CD1c-positive myeloid dendritic cell (primary cell): Measurements from ENCODE around the gene TGFBR3.

Experiments
- DNase-seq: peaks from one replicate; pipeline ENCODE4 v3.0.0-alpha.2; 2016; ENCODE audit errors: extremely low spot score

Gene TGFBR3

DNA sequence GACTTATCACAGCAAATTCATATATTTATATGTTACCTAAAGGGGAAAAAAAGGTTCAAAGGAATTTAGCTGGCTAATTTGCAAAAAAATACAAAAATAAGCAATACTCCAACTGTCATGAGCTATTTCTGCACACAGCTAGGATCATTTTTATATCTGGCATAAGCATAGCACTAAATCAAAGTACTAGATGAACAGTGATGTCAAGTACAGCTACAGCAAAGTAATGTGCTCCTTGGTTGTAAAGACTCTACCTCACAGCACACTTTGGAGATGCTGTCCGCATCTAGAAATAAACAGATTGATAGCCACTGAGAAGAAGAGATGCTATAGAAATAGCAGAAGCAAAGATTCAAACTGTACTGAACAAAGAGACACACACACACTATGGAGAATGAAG is 125.4 kb downstream of the TGFBR3 start:
- no peak for DNase-seq

GRCh38 chr1:91759076-91759475 is 126.9 kb downstream of the TGFBR3 start:
- no peak for DNase-seq

DNA sequence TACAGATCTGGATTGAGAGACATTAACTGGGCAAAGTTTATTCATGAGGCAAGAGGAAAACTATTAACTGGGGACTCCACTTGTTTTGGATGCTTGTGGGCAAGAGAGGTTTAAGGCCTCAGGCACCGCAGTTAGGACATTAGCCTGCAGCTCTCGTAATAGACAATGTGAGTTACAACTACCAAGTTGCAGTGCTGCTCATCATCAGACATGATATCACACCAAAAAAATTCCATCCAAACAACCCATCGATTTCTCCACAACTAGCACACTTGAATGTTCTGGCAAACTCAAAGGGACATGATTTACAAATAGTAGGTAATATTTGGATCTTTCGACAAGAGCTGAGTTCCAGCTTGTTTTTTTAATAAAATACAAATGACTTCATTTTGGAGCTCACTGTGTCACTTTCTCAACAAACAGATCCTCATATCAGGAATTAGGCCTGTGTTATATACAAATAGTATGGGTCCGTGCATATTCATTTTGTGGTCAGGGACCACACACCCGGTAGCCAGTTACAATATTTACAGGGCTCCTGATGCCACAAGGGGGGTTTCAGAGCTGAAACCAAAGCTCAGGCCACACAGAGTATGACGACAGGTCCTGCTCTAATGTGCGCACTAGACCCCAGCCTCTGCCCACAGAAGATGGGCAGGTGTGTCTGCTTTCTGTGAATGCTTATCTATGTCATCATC is 128.0 kb downstream of the TGFBR3 start:
- DNase-seq, result no peak

- DNase-seq, result no peak
Measured at GRCh38 chr1:91755702-91756287, 130.2 kb downstream of the TGFBR3 start.

DNA sequence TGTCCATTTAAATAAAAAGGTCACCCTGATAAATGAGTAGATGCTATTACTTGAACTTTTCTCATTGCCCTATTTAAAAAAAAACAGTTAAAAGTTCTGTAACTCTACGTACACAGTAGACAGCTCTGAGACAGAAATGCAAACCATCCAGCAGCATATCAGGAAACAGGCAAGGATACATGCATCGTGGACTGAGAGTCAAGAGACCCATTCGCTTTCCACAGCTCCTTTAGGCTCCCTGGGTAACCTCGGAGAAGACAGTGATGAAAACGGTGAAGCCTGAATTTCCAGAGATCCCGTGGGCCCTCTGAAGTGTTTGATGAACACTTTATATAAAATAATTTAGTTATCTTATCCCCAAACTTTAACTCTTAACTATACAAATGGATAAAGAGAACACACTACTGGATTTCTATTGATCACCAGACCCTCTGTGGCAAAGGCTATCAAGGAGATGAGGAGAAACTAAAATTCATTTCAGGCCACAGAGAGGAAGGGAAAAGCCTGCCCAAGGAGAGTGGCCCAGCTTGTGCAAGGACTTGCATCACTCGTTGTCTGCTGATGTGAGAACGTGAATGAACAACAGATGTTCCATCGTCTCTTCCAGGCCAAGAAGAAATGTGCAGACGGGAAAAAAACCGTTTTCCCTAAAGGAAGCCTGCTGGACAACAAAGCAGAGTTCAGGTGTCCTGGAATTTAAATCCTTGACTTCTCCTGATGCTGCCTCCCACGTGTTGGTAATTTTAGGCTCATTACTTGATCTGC is 131.0 kb downstream of the TGFBR3 start:
- DNase-seq, result no peak

- DNase-seq, result no peak
Measured at GRCh38 chr1:91754348-91754747, 131.6 kb downstream of the TGFBR3 start.

GRCh38 chr1:91753878-91754277 is 132.1 kb downstream of the TGFBR3 start:
- DNase-seq, result no peak

GRCh38 chr1:91752324-91752723 is 133.6 kb downstream of the TGFBR3 start:
- DNase-seq, result no peak

DNA sequence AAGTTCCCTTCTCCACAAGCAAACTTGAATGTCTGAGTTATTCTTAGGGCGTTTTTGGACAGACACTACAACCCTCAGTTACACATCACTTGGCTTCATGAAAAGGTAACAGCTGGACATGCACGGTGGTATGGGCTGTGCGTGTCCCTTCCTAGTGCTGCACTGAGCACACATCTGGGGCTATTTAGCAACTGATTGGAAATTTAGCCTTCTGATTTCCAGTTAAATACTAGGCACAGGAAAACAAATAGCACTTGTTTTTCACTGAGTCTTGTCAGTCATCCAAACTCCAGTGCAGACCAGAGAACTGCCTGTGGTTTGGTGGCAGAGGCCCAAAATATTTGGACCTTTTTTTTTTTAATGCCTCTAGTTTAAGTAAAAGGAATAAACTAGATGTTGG is 134.7 kb downstream of the TGFBR3 start:
- no peak for DNase-seq

- no peak for DNase-seq
Measured at GRCh38 chr1:91750398-91750996, 135.5 kb downstream of the TGFBR3 start.

DNA sequence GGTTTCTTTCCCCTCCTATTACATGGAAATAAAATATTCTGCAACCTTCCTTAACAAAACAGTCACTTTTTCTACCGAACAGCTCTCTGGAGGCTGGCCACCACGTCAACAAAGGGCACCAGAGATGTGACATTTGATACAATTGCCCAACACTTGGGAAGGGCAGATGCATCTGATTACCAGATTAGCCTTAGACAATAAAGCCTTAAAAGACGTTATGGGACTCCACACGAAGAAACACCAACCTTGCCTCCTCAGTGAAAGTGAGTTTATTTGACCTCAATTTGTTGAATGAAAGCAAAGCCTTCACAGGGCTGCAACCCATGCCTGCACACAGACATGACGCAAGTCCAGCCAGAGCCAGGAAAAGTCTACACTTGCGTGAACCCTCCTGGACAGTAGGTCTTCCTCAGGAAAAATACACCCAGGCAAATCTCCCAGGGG is 136.1 kb downstream of the TGFBR3 start:
- no peak for DNase-seq

GRCh38 chr1:91747666-91748065 is 138.3 kb downstream of the TGFBR3 start:
- no peak for DNase-seq

- DNase-seq, result no peak
Measured at GRCh38 chr1:91746728-91747338, 139.1 kb downstream of the TGFBR3 start.

DNA sequence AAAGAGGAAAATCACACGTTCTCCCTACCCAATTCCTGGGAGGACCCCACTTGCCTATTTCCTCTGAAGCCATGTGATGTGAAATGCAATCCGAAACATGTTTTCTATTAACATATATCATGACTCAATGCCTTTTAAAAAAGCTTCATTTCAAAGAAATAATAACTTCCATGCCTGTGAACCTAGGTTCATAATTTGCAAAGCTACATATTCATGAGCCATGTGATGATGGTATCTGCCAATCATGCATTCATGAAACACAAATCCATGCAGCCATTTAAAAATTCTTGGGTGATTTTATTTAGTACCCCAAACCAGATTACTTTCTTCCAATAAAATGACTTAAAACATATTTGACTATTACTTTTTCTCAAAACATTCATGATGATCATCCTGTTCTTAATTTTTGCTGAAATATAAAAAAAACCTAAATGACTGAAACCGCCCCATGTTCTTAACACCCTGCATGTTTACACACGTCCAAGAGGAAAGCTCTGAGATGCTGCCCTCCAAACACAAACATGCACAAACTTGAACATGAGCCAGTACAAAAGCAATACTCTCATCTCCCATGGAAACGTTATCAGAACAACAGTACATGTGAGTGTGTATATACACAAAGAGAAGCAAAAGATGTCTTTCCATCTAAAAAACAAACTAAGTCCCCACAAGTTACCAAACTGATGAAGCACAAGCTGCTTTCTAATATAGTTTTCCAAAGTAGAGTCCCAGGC is 140.1 kb downstream of the TGFBR3 start:
- DNase-seq, result no peak

- DNase-seq, result no peak
Measured at GRCh38 chr1:91744953-91745639, 140.9 kb downstream of the TGFBR3 start.

DNA sequence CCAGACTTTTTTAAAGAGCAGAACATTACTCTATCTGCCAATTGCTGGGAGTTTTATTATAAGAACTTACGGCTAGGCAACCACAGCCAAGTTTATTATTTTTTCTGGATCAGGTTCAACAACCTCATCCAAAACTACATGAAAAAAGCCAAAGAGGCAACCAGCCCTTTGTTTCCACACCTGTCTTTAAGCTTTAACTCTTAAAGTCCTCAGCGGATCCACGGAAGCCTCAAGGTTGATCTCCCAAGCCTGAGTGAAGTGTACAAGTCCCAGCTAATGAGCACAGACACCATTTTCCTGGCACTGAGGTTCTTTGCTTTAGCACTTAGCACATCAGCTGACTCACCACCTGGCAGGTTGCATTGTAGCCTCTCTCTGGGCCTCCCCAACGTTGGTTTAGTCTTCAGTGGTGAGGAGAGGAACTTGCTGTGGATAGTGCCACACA is 143.1 kb downstream of the TGFBR3 start:
- no peak for DNase-seq

GRCh38 chr1:91741906-91742305 is 144.0 kb downstream of the TGFBR3 start:
- DNase-seq, result no peak

DNA sequence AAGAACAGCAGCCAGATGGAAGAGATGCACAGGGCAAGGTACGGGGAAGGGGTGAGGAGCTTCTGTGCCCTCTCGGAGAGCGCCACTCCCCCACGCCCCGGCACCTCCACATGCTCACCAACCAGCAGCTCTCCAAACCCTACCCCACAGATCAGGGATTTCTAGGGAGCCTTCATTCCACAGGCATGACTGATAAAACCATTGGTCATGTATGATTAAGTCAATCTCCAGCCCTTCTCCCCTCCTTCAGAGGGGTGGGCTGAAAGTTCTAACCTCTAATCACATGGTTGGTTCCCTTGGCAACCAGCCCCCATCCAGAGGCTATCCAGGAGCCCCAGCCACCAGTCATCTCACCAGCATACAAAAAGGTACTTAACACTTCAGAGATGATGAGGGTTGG is 144.7 kb downstream of the TGFBR3 start:
- DNase-seq, result no peak

DNA sequence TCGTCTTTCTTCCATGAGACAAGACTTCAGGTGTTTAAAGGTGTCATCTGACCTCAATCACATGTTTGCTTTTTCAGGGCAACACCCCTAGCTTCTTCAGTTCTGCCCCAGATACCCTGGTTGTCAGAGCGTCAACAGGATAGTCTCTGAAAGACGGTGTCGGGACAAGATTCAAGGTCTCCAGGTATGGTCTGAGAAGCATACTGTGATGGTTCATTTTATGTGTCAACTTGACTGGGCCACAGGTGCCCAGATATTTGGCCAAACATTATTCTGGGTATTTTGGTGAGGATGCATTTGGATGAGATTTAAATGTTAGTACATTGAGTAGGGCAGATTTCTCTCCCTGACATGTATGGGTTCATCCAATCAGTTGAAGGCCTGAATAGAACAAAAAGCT is 148.3 kb downstream of the TGFBR3 start:
- DNase-seq, result no peak

GRCh38 chr1:91736715-91737615 is 149.0 kb downstream of the TGFBR3 start:
- DNase-seq, result no peak
